ENCODE results near the gene PLOD1.

- TF ChIP-seq CTCF (IDR thresholded peaks at IDR 0.05; ENCODE audit: low read depth, low read length) (no peak), POLR2A (IDR thresholded peaks at IDR 0.05; ENCODE audit: extremely low read depth, insufficient read length) (no peak), MAX (IDR thresholded peaks at IDR 0.05; ENCODE audit: low read depth, low read length) (no peak)
Measured at GRCh38 chr1:11984121-11984520, 49.6 kb downstream of the PLOD1 start.
